Lower leg skin (tissue), 3 donors: ENCODE measurements around the gene WARS2.

Experiments
- POLR2A ChIP-seq, 2 donors: fragments of 450-650 bp; IDR thresholded peaks; one replicate each; pipeline ENCODE4 v1.6.1; 2016 to 2017; ENCODE audit warnings: antibody characterized with exemption in 2 of 2, mild to moderate bottlenecking in 1 of 2, moderate library complexity in 1 of 2
- TF ChIP-seq, protein P1 (sequence below), 3 donors: fragments of 450-650 bp; IDR thresholded peaks; one replicate each; pipeline ENCODE4 v1.5.1; 2016; ENCODE audit warnings: antibody characterized with exemption in 3 of 3, mild to moderate bottlenecking in 3 of 3, moderate library complexity in 2 of 3

- TF ChIP-seq, protein P1, sequence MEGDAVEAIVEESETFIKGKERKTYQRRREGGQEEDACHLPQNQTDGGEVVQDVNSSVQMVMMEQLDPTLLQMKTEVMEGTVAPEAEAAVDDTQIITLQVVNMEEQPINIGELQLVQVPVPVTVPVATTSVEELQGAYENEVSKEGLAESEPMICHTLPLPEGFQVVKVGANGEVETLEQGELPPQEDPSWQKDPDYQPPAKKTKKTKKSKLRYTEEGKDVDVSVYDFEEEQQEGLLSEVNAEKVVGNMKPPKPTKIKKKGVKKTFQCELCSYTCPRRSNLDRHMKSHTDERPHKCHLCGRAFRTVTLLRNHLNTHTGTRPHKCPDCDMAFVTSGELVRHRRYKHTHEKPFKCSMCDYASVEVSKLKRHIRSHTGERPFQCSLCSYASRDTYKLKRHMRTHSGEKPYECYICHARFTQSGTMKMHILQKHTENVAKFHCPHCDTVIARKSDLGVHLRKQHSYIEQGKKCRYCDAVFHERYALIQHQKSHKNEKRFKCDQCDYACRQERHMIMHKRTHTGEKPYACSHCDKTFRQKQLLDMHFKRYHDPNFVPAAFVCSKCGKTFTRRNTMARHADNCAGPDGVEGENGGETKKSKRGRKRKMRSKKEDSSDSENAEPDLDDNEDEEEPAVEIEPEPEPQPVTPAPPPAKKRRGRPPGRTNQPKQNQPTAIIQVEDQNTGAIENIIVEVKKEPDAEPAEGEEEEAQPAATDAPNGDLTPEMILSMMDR (IDR thresholded peaks at IDR 0.05) = no peak
- TF ChIP-seq POLR2A (IDR thresholded peaks at IDR 0.05) = no peak
Observed at GRCh38 chr1:118987468-118988185, 152.8 kb downstream of the WARS2 start.
